ENCODE data around the gene ZFY.
A peak's percentile ranks its signal among the peaks of the same experiment; 100 is the strongest.

ZFY gene

DNA sequence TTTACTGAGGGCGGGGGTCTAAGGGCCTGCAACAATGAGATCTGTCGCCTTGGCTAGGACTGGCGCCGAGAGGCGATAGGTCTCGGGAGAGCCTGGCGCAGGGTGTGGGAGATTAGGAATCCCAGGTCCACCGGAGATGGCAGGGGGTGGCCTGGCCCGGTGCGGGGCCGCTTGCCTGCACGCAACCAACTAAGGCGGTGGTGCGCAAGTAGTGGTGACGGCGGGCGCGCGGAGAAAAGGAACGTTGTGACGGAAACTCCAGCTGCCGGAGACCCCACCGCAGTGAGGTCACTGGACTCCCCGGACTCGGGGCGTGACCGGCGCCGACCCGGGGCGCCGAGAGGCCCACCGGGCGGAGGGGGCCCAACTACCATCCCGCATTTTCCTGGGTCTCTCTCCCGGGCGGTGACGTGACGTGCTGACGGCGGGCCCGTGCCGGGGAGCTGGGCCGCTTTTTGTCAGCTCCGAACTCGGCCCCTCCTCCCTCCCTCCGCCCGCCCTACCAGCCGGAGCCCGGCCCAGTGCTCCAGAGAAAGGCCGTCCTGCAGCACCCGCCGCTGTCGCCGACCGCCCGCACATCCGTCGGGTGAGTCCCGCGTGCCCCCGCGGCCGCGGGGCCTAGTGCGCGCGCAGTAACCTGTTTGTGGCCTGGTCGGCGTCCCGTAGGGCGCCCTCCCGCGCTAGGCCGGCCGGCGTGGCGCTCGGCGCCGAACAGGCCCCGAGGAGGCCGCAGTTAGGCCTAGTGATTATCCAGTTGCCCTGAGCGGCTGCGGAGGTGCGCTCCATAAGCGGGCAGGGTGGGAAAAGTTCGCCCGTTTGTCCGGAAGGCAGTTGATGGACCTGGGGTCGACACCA is at the start of gene ZFY:
TSS of gene ZFY (plus strand) at position 521 of the 855 bp plus-strand sequence. CDS start 18,556 bp downstream, outside the sequence.
- DNase-seq: peak; percentile 65

DNA sequence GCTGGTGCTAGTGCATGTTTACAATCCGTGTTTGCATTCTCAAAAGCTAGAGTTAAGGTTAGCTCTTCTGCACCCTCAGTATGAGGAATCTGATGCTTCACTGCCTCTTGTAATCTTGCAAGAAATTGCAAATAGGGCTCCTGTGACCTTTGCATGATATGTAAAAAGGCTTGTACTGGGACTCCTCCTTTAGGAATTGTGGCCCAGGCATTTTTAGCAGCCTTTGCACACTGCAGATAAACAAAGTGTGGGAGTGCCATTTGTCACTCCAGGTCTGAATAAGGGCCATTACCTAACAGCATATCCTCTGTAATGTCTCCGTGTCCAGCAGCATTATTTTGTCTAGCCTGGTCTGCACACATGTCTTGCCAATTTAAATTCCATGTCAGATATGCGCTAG is 49.3 kb upstream of the ZFY start:
- no peak for DNase-seq

DNA sequence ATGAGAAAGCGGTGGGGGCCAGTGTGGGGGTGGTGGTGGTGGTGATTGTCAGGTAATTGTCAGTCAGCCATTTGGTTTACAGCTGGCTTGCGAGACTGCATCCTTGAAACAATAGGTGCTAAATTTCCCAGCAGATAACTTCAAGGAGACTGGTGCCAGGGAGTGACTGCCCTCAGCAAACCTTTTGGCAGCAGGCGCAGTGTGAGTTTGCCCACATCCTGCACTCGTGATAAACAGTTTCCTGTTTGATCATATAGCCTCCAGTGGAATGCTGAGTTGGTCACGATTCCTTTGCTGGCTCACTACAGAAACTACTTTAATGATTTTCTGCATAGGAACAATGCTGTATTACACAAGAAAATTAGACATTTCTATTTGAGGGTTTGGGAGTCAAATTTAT is 47.8 kb upstream of the ZFY start:
- DNase-seq: no peak

DNA sequence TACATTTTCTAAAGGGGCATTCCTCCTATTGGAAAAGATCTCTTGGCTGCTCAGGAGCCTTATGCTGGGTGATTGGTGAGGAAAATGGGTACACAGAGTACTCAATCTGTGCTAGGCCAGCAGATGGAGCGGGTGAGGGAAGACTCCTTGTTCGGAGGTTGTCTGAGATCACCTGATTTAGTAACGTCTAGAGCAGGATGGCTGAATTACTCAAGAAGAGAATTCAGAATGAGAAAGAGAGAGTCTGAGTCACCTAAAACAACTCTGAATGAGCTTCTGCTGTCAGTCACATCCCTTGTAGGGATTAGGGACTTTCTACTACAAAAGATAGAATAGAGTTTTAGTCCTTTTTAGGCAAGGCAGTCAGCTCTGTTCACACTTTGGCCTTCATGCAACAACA is 47.2 kb upstream of the ZFY start:
- DNase-seq: no peak

DNA sequence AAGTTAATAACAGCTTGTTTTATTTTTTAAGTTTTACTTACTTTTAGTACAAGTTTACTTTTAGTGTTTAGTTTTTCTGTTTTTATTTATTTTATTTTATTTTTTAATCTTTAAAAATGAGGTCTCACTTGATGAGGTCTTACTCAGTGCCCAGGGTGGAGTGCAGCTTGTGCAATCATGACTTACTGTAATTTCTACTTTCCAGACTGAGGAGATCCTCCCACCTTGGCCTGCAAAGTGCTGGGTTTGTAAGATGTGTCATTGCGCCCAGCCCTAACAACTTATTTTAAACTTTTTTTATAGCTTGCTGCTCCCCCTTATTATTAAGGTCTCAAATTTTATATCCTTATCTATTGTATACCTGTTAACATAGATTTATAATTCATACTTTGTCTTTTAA is 41.7 kb upstream of the ZFY start:
- DNase-seq: no peak

DNA sequence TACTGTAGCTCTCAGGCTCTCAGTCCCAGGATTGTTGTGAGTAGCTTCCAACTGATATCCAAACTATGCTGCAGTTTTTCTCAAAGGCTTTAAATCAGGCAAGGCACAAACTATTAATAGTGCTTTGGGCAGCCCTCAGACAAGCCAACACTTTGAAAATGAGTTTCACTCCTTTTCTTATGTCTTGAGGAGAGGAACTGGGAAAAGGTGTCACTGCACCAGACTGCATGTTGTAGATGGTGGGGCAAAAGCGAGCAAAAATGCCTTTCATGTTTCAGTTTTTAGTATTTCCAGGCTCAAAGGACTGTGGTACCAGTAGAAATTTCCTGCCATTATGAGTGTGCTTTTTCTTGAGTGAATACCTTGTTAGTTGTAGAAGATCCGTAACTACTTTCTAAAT is 39.1 kb upstream of the ZFY start:
- DNase-seq: no peak

DNA sequence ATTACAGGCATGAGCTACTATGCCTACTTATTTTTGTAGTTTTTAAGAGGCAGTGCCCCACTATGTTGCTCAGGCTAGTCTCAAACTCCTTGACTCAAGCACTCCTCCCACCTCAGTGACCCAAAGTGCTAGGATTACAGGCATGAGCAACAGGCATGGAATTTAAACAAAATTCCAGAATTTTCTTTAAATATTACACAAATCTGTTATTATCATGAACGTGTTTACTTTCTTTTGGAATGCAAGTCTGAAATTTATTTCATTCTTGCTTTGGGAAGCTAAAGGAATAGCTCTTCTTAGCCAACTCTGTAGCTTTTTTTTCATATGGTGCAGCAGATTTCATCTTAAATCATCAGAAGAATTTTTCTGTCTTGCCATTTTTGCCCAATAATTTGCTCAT is 27.8 kb upstream of the ZFY start:
- DNase-seq: no peak

DNA sequence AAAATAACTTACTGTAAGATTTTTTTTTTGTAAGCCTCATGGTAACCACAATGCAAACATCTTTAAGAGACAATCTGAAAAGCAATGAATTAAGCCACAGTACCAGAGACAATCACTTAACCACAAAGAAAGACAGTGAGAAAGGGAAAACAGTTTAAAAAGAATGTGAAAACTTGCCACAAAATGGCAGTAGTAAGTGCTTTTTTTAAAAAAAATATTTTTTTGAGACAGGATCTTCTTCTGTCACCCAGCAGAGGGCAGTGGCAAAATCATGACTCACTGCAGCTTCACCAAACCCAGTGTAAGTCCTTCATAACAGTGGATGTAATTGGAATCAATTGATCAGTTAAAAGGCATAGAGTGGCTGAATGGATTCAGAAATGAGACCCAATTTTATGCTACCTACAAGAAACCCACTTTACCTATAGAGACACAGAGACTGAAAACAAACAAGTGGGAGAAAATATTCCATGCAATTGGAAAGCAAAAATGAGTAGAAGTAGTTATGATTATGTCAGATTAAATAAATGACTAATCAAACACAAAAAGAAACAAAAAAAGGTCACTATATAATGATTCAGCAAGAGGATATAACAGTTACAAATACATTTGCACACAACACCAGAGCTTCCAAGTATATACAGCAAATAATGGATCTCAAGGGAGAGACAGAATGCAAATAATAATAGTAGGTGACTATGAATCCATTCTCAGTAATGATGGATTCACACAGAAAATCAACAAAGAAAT is 21.9 kb upstream of the ZFY start:
- DNase-seq: no peak

DNA sequence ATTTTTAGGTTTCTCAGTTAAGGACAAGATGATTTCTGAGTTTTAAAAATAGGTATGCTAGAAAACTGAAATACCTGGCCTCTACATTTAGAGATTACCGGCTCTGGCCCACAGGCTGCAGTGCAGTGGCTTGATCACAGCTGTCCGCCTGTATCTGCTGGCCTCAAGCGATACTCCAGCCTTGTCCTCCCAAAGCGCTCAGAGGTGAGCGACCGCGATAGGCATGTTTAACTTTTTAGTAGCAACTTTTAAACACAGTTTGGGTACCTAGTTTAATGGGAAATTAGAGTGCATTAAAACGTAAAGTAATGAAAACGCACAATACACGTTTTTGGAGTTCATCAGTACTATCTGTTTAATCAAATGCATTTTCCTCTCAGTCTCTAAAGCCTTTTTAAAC is 1.1 kb upstream of the ZFY start:
- DNase-seq: no peak

DNA sequence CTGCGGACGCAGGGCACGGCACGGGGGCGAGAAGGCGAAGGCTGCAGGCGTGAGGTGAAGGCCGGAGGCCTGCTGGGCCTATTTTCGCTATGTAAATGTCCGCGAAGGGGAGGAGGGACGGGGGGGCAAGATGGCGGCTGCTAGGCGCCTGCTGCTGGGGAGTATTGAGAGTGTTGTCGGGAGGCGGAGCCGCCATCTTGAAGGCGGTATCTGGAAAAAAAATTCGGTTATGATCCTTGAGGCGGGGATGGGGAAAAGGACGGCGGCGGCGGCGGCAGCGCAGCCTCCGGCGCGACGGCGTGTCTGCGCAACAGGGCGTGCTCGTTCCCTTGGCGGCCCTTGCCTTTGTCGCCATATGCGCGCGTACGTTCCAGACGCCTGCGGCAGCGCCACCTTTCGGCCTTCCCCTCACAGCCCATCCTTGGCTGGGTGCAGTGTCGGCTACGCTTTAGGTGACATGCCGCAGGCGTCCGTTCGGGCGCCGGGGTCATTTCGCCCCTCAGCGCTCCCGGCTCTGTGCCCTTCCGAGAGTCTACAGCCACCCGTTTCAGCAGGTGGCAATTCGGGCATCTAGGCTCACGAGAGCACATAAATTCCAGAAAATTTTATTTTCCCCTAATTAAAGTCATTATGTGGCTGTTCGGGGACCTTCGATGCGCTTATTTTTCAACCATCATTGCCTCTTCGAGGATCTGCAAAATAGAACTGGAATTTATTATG is 695 bp downstream of the ZFY start:
- peak; percentile 91 for DNase-seq

DNA sequence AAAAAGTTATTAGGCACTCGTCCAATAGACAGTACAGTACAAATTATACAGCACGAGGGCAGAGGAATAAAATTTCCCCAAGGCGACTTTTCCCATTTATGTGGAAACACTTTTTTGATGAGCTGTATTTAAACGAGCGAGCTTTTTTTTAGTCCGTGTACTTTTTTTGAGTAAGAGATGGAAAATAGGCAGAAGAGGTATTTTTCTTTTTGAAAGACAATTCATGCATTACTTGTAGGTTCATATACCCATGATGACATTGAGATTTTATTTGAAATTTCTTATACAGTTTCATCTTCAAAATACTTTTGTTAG is 1.2 kb downstream of the ZFY start:
- DNase-seq: no peak

DNA sequence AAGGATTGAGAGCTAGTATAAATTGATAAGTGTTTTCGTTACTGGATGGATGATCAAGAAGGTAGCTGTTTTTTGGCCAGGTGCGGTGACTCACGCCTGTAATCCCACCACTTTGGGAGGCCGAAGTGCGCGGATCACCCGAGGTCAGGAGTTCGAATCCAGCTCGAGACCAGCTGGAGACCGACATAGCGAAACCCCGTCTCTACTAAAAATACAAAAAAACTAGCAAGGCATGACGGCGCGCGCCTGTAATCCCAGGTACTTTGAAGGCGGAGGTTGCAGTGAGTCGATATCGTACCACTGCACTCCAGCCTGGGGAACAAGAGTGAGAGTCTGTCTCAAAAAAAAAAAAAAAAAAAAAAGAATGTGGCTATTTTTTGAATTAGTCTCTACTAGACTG is 2.0 kb downstream of the ZFY start:
- no peak for DNase-seq

DNA sequence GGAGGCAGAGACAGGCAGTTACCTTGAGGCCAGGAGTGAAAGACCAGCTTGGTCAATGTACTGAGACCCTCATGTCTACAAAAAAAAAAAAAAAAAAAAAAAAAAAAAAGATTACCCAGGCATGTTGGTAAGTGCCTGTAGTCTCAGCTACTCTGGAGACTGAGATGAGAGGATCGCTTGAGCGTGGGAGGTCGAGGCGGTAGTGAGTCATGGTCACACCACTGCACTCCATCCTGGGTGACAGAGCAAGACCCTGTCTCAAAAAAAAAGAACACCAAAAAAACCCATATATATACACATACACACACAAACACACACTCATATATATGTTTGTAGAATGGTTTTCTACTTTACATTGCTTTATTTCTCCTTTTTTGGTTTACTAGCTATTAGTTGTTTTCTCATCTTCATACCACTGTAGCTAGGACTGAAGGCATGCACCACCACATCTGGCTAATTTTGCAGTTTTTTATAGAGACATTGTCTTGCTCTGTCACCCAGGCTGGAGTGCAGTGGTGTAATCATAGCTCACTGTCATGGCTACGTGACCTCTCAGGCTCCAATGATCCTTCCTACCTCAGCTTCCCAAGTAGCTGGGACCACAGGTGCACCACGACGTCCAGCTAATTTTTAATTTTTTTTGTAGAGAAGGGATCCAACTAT is 14.5 kb downstream of the ZFY start:
- no peak for DNase-seq

DNA sequence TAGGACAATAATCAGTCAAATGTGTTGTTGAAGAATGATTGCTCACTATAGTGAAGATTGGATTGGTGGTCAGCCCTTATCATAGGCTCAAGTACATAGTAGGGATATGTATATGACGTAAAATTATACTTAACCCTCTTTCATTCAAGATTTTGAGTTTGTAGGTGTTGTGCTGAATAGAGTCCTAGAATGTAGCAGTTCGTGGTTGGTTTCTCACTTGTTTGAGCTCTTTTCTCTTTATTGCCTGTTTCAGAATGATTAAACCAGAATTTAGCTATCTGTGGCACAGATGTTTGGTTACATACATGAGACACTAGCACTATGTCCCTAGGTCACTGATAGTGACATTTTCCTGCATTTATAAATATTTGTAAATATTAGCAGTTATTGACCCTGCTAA is 15.5 kb downstream of the ZFY start:
- no peak for DNase-seq

DNA sequence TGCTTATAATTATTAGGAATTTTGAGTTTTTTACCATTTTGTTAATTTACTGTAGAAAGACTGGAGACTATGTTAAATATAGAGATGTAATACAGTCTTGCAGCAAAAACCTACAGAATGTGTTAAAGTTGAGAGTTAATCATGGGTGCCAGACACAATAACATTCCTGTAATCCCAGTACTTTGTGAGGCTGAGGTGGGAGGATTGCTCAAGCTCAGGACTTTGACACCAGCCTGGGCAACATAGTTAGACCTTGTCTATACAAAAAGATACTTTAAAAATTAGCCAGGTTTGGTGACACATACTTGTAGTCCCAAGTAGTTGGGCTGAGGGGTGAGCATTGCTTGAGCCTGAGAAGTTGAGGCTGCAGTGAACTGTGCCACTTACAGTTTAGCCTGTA is 17.7 kb downstream of the ZFY start:
- DNase-seq: no peak

DNA sequence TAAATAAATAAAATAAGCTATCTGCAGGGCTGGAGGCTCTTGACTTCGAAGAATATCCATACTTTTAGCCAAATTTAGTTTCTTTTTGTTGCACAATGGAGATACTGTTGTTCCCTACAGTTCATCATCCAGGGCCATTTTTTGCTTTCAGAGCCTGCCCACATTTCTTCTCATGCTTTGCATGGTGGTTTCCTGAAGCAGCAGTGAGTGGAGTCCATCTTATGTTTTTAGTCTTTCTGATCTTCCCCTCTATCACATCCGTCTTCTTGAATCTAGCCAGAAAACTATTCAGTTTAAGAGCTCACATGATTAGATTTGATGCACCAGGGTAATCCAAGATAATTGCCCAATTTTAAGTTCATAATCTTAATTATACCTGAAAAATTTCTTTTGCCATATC is 19.6 kb downstream of the ZFY start:
- DNase-seq: no peak

DNA sequence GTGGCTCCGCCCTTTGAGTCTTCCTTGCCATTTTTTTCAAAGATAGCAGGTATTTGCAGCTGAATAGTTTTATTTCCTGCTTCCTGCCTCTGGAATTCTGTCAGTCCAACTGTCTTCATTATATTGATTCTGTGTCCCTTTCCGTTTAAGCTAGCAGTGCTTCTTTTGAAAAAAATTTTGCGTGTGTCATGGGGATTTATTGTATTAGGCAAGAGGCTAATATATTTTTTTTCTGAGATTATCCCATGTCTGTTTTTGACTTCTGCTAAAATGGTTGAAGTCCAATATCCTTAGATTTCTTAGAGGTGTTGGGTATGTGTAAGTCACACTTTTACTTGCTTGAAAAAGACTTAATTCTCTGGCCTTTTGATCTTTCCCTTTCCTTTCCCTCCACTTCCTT is 20.4 kb downstream of the ZFY start:
- no peak for DNase-seq

DNA sequence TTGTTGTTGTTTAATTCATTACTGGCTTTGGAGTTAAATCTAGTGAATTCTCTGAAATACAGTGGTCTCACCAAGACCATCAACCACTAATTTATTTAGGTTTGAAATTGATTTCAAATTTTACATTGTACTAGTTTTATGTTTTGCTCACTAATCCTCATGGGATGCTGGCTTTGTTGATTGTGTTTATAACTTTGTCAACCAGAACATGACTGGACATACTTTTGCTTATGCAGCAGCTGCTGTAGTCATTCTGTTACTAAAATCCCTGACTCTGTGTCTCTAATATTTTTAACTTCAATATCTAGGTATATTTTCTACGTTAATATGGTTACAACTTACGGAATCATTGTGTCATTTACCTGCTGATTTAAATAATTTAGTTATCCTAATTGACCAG is 26.9 kb downstream of the ZFY start:
- DNase-seq: no peak

DNA sequence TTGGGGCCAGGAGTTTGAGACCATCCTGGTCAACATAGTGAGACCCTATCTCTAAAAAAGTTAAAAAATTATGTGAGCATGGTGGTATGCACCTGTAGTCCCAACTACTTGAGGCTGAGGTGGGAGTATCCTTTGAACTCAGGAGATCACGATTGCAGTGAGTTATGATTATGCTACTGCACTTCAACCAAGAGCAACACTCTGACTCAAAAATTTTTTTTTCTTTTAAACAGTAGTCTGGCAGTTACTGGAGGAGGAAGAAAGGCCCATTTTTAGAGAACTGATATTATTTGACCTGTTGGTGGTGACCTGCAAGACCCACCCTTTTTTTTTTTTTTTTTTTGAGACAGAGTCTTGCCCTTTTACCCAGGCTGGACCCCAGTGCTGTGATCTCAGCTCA is 29.6 kb downstream of the ZFY start:
- DNase-seq: no peak

DNA sequence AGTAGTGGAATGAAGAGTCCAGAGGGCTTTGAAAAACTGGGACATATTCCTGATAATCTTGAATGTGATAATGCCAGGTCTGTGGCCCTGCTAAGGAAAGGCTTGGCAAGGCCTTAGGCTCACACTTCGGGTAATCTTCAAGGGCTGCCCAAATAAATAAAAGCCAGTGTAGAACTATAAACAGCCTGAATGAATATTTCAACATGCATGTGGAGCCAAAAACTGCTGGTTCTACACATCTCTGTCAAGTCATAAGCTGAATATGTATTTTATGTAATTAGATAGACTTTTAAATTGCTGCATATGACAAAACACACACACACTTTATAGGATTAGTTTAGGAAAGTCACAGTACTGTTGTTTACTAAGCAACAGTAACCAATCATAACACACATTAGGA is 30.4 kb downstream of the ZFY start:
- DNase-seq: no peak

DNA sequence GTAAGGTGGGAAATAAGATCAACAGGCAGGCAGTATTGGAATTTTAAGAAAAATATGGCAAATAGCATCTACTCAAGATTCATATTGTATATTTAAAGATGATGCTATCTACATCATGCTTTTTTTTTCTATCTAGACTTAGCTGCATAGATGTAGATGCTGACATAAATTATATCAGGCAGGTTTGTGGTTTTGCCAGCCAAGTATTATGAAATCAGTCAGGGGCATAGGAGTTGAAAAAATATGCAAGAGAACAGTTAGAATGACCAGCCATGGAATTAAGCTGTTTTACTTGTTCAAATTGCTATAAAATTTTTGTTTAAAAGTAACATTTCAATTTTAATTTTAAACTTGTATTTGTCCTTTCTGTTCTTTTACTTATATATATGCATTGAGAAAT is 34.4 kb downstream of the ZFY start:
- DNase-seq: no peak

DNA sequence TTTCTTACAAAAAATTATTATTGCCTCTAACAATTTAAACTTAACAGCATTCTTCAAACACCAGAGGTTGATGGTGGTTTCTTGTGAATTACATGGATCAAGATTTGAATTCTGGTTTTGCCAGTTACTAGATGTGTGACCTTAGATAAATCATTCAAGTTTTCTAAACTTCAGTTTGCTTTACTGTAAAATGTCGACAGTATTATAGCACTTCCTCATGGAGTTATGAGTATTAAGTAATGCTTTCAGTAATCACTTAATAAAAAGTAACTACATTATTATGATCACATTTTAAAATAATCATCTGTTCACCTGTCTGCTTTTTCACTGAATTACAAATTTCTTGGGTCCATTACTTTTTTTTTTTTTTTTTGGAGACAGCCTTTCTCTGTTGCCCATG is 37.5 kb downstream of the ZFY start:
- no peak for DNase-seq

DNA sequence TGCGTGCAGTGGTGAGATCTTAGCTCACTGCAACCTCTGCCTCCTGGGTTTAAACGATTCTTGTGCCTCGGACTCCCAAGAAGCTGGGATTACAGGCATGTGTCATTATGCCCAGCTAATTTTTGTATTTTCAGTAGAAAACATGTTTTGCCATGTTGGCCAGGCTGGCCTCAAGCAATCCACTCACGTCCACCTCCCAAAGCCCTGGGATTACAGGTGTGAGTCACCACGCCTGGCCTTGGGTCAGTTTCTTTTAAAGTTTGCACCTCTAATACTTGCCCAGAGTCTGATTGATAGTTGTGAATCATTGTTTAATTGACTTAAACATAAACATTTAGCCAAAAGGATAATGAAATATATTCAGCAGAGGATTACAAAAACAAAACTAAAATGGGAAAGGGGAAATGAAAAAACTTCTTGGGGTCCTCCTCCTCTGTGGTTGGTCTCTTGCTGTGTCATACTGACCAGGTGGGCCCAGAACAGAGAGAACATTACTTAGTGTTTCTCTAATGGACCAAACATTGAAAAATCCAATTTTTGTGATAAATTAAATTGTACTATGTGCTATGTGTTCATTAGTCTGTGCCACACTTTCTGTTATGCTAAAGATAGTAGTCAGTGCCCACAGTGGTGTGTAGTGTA is 38.0 kb downstream of the ZFY start:
- DNase-seq: no peak
